IMR-90 (cell line): ENCODE results near the gene ADARB2. TPM values are rescaled to one million over a fixed set of nuclear protein-coding genes. Genes with fewer than 3 reads are reported as not detected.

Experiments
- ATAC-seq: fragments of 200-7000 bp; cut with Tn5 transposase; 2 replicates; pipeline ENCODE4 v1.9.1; 2020; ENCODE audit warnings: low read depth, mild to moderate bottlenecking, moderate library complexity
- BruUV-seq: library from RNA; stranded (reverse); fragments of 400-500 nt; replicated peaks from 2 replicates; lab custom pipeline; 2021; lab: Mats Ljungman, UMichigan
- CTCF ChIA-PET: fragments of 300-600 bp; formaldehyde crosslinking; extraction: SDS; loops from one replicate; lab custom pipeline; 2021; ENCODE audit warnings: antibody characterized with exemption; lab: Yijun Ruan, JAX
- POLR2A ChIA-PET: fragments of 300-600 bp; sonication (Branson Sonifier 250); formaldehyde crosslinking; loops from one replicate; lab custom pipeline; 2022; ENCODE audit warnings: antibody characterized with exemption; ENCODE audit not compliant: unreplicated experiment; lab: Charles Lee
- DNase-seq: peaks from one replicate; pipeline ENCODE4 v3.0.0; 2013
- H2AFZ ChIP-seq: replicated peaks from 2 replicates; pipeline ENCODE3; 2013; ENCODE audit warnings: low read length, mild to moderate bottlenecking; ENCODE audit not compliant: poor library complexity
- H2AK5ac ChIP-seq: 2 replicates; pipeline ENCODE4 v1.6.1; 2013; ENCODE audit warnings: low read depth, low read length, inconsistent platforms
- H2AK9ac ChIP-seq: replicated peaks from 2 replicates; pipeline ENCODE3; 2013; ENCODE audit warnings: mild to moderate bottlenecking, low read depth, low read length, moderate library complexity; ENCODE audit not compliant: poor library complexity
- H2BK120ac ChIP-seq: 2 replicates; pipeline ENCODE4 v1.6.1; 2013; ENCODE audit warnings: low read depth, low read length, inconsistent platforms
- H2BK15ac ChIP-seq: 3 replicates; pipeline ENCODE4 v1.6.1; 2013; ENCODE audit warnings: low read depth, low read length, inconsistent platforms
- H2BK20ac ChIP-seq: 2 replicates; pipeline ENCODE4 v1.6.1; 2013; ENCODE audit warnings: low read depth, mild to moderate bottlenecking, inconsistent platforms, low read length, moderate library complexity
- H2BK5ac ChIP-seq: 2 replicates; pipeline ENCODE4 v1.6.1; 2013; ENCODE audit warnings: mild to moderate bottlenecking, low read depth, low read length, inconsistent platforms; ENCODE audit not compliant: poor library complexity, severe bottlenecking
- H3K14ac ChIP-seq: replicated peaks from 2 replicates; pipeline ENCODE4 v1.6.1; 2013; ENCODE audit warnings: low read depth, low read length, inconsistent platforms
- H3K18ac ChIP-seq: 2 replicates; pipeline ENCODE4 v1.6.1; 2013; ENCODE audit warnings: low read depth, low read length, control low read depth
- H3K23ac ChIP-seq: 2 replicates; pipeline ENCODE4 v1.6.1; 2013; ENCODE audit warnings: low read depth, low read length, inconsistent platforms
- H3K27ac ChIP-seq: 2 replicates; pipeline ENCODE4 v1.5.1; 2013; ENCODE audit warnings: mild to moderate bottlenecking, control low read depth, low read length; ENCODE audit not compliant: insufficient read depth
- H3K27me3 ChIP-seq: 2 replicates; pipeline ENCODE4 v1.6.1; 2013; ENCODE audit warnings: low read length; ENCODE audit not compliant: control insufficient read depth, insufficient read depth
- H3K36me3 ChIP-seq: 2 replicates; pipeline ENCODE4 v1.6.1; 2013; ENCODE audit warnings: low read length, mixed read lengths; ENCODE audit not compliant: control insufficient read depth, insufficient read depth
- H3K4ac ChIP-seq: 2 replicates; pipeline ENCODE4 v1.6.1; 2013; ENCODE audit warnings: low read depth, low read length, inconsistent platforms
- H3K4me1 ChIP-seq: 2 replicates; pipeline ENCODE4 v1.6.1; 2013; ENCODE audit warnings: low read length, mixed read lengths; ENCODE audit not compliant: control insufficient read depth, insufficient read depth
- H3K4me2 ChIP-seq: 2 replicates; pipeline ENCODE4 v1.6.1; 2013; ENCODE audit warnings: low read depth, mild to moderate bottlenecking, control low read depth, low read length, moderate library complexity
- H3K4me3 ChIP-seq: 2 replicates; pipeline ENCODE4 v1.5.1; 2013; ENCODE audit warnings: low read depth, mild to moderate bottlenecking, control low read depth, low read length, moderate library complexity; ENCODE audit not compliant: insufficient read depth
- H3K56ac ChIP-seq: 2 replicates; pipeline ENCODE4 v1.6.1; 2013; ENCODE audit warnings: low read length, inconsistent platforms; ENCODE audit not compliant: insufficient read depth; ENCODE audit errors: extremely low read depth
- H3K79me1 ChIP-seq, 2 experiments: 2 replicates each; pipeline ENCODE4 v1.6.1; 2013; ENCODE audit warnings: low read length in 2 of 2, inconsistent platforms in 1 of 2, low read depth in 1 of 2
- H3K9ac ChIP-seq: 2 replicates; pipeline ENCODE4 v1.6.1; 2013; ENCODE audit warnings: low read depth, low read length, control low read depth
- H3K9me1 ChIP-seq: 2 replicates; pipeline ENCODE4 v1.6.1; 2013; ENCODE audit warnings: low read length, inconsistent platforms; ENCODE audit not compliant: insufficient read depth
- H3K9me3 ChIP-seq: 2 replicates; pipeline ENCODE4 v1.6.1; 2013; ENCODE audit warnings: low read length; ENCODE audit not compliant: control insufficient read depth, insufficient read depth
- H4K20me1 ChIP-seq: 2 replicates; pipeline ENCODE4 v1.6.1; 2013; ENCODE audit warnings: low read length, inconsistent platforms; ENCODE audit not compliant: insufficient read depth
- H4K5ac ChIP-seq: 2 replicates; pipeline ENCODE4 v1.6.1; 2013; ENCODE audit warnings: mild to moderate bottlenecking, low read depth, low read length, control low read depth
- H4K8ac ChIP-seq, 2 experiments: 2 replicates each; pipeline ENCODE4 v1.6.1; 2013; ENCODE audit warnings: low read depth in 2 of 2, low read length in 2 of 2, control low read depth in 1 of 2, inconsistent platforms in 1 of 2
- H4K91ac ChIP-seq: 2 replicates; pipeline ENCODE4 v1.6.1; 2013; ENCODE audit warnings: low read depth, low read length, inconsistent platforms; ENCODE audit not compliant: insufficient read depth
- BHLHE40 ChIP-seq: fragments of 150-350 bp; IDR thresholded peaks from 2 replicates; pipeline ENCODE4 v1.6.1; 2016; ENCODE audit warnings: mild to moderate bottlenecking, low read depth, low read length
- CEBPB ChIP-seq: IDR thresholded peaks from 2 replicates; pipeline ENCODE4 v1.6.1; 2012; ENCODE audit warnings: low read depth, low read length, improper control_type of control experiment
- CHD1 ChIP-seq: IDR thresholded peaks from 2 replicates; pipeline ENCODE4 v1.6.1; 2012; ENCODE audit warnings: low read depth, low read length, improper control_type of control experiment
- CTCF ChIP-seq: conservative IDR thresholded peaks from 2 replicates; pipeline ENCODE4 v1.5.1; 2012; ENCODE audit warnings: mild to moderate bottlenecking, low read depth, low read length, improper control_type of control experiment
- ELK1 ChIP-seq: fragments of 150-350 bp; IDR thresholded peaks from 2 replicates; pipeline ENCODE4 v1.6.1; 2016; ENCODE audit warnings: low read depth, mild to moderate bottlenecking, low read length, moderate library complexity, borderline replicate concordance
- FOS ChIP-seq: fragments of 150-350 bp; IDR thresholded peaks from 2 replicates; pipeline ENCODE4 v1.6.1; 2016; ENCODE audit warnings: low read depth, low read length
- MAFK ChIP-seq: IDR thresholded peaks from 2 replicates; pipeline ENCODE4 v1.6.1; 2012; ENCODE audit warnings: low read depth, low read length, improper control_type of control experiment
- MAZ ChIP-seq: IDR thresholded peaks from 2 replicates; pipeline ENCODE4 v1.6.1; 2012; ENCODE audit warnings: low read depth, mild to moderate bottlenecking, low read length, improper control_type of control experiment, moderate library complexity, borderline replicate concordance
- MXI1 ChIP-seq: IDR thresholded peaks from 2 replicates; pipeline ENCODE4 v1.6.1; 2012; ENCODE audit warnings: low read depth, mild to moderate bottlenecking, low read length, moderate library complexity, borderline replicate concordance
- NFE2L2 ChIP-seq: fragments of 150-350 bp; IDR thresholded peaks from 2 replicates; pipeline ENCODE4 v1.6.1; 2016; ENCODE audit warnings: low read depth, mild to moderate bottlenecking, low read length
- POLR2A ChIP-seq: IDR thresholded peaks from 2 replicates; pipeline ENCODE4 v1.6.1; 2012; ENCODE audit warnings: mild to moderate bottlenecking, low read depth, low read length
- RAD21 ChIP-seq: IDR thresholded peaks from 2 replicates; pipeline ENCODE4 v1.6.1; 2012; ENCODE audit warnings: low read length, improper control_type of control experiment
- RCOR1 ChIP-seq: IDR thresholded peaks from 2 replicates; pipeline ENCODE4 v1.6.1; 2012; ENCODE audit warnings: mild to moderate bottlenecking, low read length, improper control_type of control experiment; ENCODE audit not compliant: insufficient replicate concordance
- RFX5 ChIP-seq: IDR thresholded peaks from 2 replicates; pipeline ENCODE4 v1.8.0; 2012; ENCODE audit warnings: low read depth, mild to moderate bottlenecking, low read length, moderate library complexity
- SMC3 ChIP-seq: fragments of 150-350 bp; IDR thresholded peaks from 2 replicates; pipeline ENCODE4 v1.6.1; 2016; ENCODE audit warnings: low read depth, mild to moderate bottlenecking, antibody characterized with exemption, low read length, moderate library complexity
- USF2 ChIP-seq: fragments of 150-350 bp; IDR thresholded peaks from 2 replicates; pipeline ENCODE4 v1.6.1; 2017; ENCODE audit warnings: mild to moderate bottlenecking, antibody characterized with exemption, low read length, low read depth
- WGBS, 2 experiments: methylation state at CpG; one replicate each; pipeline versions ENCODE4 v1.1.5 to v1.1.7; 2013; ENCODE audit warnings: missing lambda C conversion rate in 2 of 2; ENCODE audit not compliant: insufficient read length in 1 of 2; ENCODE audit errors: extremely low coverage in 2 of 2; 5-methylcytosine and 5-hydroxymethylcytosine counted together
- dilution Hi-C: fragments of 300-500 bp; cut with HindIII; formaldehyde crosslinking; loops from one replicate; pipeline ENCODE4 v1.14.3; 2018; ENCODE audit warnings: low sequenced_read_pairs; ENCODE audit not compliant: unreplicated experiment
- in situ Hi-C: fragments of 300-500 bp; cut with MboI; formaldehyde crosslinking; loops from 3 replicates; pipeline ENCODE4 v1.14.3; 2019; ENCODE audit warnings: low sequenced_read_pairs, inconsistent platforms, mixed read lengths
- intact Hi-C: fragments of 100-400 bp; cut with micrococcal nuclease; formaldehyde crosslinking; loops from 2 replicates; pipeline ENCODE4 v1.10.0; 2022
- polyA plus RNA-seq, 3 experiments: library from polyadenylated mRNA; depleted of rRNA; stranded (reverse); fragments of >200 nt; gene quantifications; 2 replicates each; pipeline ENCODE4 v1.2.3, GENCODE V29; 2012; ENCODE audit warnings: low replicate concordance in 1 of 3
- total RNA-seq: library from RNA; depleted of rRNA; stranded (reverse); fragments of >200 nt; gene quantifications from 2 replicates; pipeline ENCODE4 v1.2.3, GENCODE V29; 2012

The ADARB2 gene
- total and polyA plus RNA-seq, 2 of the 4 experiments (the other 2 are of a cell fraction): not detected

- Histone ChIP-seq H3K4me1 (no peaks in the 10 kb centered on the region), H2BK15ac (no peak overlapping the region), H3K9me1 (no peaks in the 10 kb centered on the region), H4K20me1 (no peaks in the 10 kb centered on the region), H3K36me3 (no peaks in the 10 kb centered on the region), H2BK20ac (no peak overlapping the region), H3K23ac (no peak overlapping the region), H4K8ac (no peak overlapping the region), H3K27me3 (no peaks in the 10 kb centered on the region), H2AFZ (no peak overlapping the region), H2BK5ac (no peak overlapping the region), H3K27ac (no peak overlapping the region), H3K4me3 (no peak overlapping the region), H4K5ac (no peak overlapping the region), H3K4ac (no peak overlapping the region), H3K18ac (no peak overlapping the region), H3K14ac (no peak overlapping the region), H3K4me2 (no peak overlapping the region), H4K91ac (no peak overlapping the region), H3K9me3 (peaks cover 50% of the 10 kb centered on the region), H3K79me1 (no peaks in the 10 kb centered on the region), H3K9ac (no peak overlapping the region), H3K56ac (no peak overlapping the region), H2AK5ac (no peak overlapping the region), H2AK9ac (no peak overlapping the region), H2BK120ac (no peak overlapping the region)
- POLR2A ChIA-PET: no interaction called here
- ATAC-seq (no peak), DNase-seq (no peak)
- CTCF ChIA-PET: no interaction called here
- in situ Hi-C loops (no loop called here), dilution Hi-C loops (no loop called here), intact Hi-C loops (no loop called here)
- WGBS, 2 experiments: 60% methylated on average over 1 of the region's 15 CpGs; no CpG with 5 or more reads in 1 of the 2 experiments
- no TSS peak for BruUV-seq
- TF ChIP-seq BHLHE40: no peak
- no peak for TF ChIP-seq ELK1
- TF ChIP-seq RFX5: no peak
- no peak for TF ChIP-seq MXI1
- TF ChIP-seq USF2: no peak
- no peak for TF ChIP-seq SMC3
- TF ChIP-seq RAD21: no peak
- no peak for TF ChIP-seq RCOR1
- TF ChIP-seq POLR2A: no peak
- no peak for TF ChIP-seq CHD1
- no peak for TF ChIP-seq CEBPB
- no peak for TF ChIP-seq MAZ
- TF ChIP-seq CTCF: no peak
- TF ChIP-seq NFE2L2: no peak
- TF ChIP-seq FOS: no peak
- no peak for TF ChIP-seq MAFK
Measured at GRCh38 chr10:1504286-1504685, 233.0 kb downstream of the ADARB2 start.
